Ovary (tissue), 3 donors: ENCODE data around the gene POU1F1.

Experiments
- EP300 ChIP-seq: sonication (generic); formaldehyde crosslinking; IDR thresholded peaks from one replicate; pipeline ENCODE4 v1.6.1; 2017; ENCODE audit warnings: antibody characterized with exemption
- POLR2A ChIP-seq: fragments of 450-650 bp; IDR thresholded peaks from one replicate; pipeline ENCODE4 v1.6.1; 2017; ENCODE audit warnings: antibody characterized with exemption, mild to moderate bottlenecking, moderate library complexity
- TF ChIP-seq, protein P1 (sequence below), 3 donors: fragments of 450-650 bp in 2 of 3; fragments of 200-600 bp in 1 of 3; IDR thresholded peaks; one replicate each; pipeline versions ENCODE4 v1.5.1 to v1.8.0; 2016 to 2022; ENCODE audit warnings: antibody characterized with exemption in 3 of 3, mild to moderate bottlenecking in 1 of 3
- donor health status: DM: no; HTN: no; CAD: no.

DNA sequence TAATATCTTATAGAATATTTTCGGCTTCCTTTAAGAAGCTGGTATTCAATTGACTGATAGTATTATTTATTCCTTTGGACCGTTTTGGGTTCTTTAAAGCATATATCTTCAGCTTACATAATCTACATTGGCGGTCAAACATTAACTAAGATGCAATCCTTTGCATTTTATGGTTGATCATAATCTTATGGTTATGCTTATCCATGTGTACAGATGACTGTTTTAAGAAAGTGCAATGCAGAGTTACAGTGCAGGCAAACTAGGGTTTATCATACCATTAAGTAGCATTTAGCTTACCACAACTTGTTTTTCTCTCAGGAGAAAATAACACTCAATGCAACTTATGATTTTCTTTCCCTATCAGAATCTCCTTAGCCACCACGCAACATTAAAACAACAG, 41.4 kb upstream of the POU1F1 start:
- TF ChIP-seq, protein P1, sequence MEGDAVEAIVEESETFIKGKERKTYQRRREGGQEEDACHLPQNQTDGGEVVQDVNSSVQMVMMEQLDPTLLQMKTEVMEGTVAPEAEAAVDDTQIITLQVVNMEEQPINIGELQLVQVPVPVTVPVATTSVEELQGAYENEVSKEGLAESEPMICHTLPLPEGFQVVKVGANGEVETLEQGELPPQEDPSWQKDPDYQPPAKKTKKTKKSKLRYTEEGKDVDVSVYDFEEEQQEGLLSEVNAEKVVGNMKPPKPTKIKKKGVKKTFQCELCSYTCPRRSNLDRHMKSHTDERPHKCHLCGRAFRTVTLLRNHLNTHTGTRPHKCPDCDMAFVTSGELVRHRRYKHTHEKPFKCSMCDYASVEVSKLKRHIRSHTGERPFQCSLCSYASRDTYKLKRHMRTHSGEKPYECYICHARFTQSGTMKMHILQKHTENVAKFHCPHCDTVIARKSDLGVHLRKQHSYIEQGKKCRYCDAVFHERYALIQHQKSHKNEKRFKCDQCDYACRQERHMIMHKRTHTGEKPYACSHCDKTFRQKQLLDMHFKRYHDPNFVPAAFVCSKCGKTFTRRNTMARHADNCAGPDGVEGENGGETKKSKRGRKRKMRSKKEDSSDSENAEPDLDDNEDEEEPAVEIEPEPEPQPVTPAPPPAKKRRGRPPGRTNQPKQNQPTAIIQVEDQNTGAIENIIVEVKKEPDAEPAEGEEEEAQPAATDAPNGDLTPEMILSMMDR (IDR thresholded peaks at IDR 0.05): no peak
- TF ChIP-seq POLR2A (no peak), EP300 (no peak)
